Upper lobe of left lung (tissue), 6 donors: ENCODE results near the gene S100A7. TPM values are rescaled to one million over a fixed set of nuclear protein-coding genes. Genes with fewer than 3 reads are reported as not detected.

Experiments
- ATAC-seq, 2 donors: fragments of 200-7000 bp; cut with Tn5 transposase; one replicate each; pipeline ENCODE4 v1.9.1; 2022; ENCODE audit warnings: mild to moderate bottlenecking in 2 of 2, moderate library complexity in 2 of 2; ENCODE audit not compliant: low FRiP score in 2 of 2
- DNase-seq, 2 donors: peaks; one replicate each; pipeline ENCODE4 v3.0.0-alpha.2; 2019 to 2020
- H3K27ac ChIP-seq, 4 donors: fragments of 200-600 bp; sonication (generic); one replicate each; pipeline ENCODE4 v1.5.1; 2016 to 2019
- H3K27me3 ChIP-seq, 4 donors: fragments of 200-600 bp; sonication (generic); one replicate each; pipeline ENCODE4 v1.5.1; 2017 to 2019
- H3K36me3 ChIP-seq, 4 donors: fragments of 200-600 bp; sonication (generic); one replicate each; pipeline ENCODE4 v1.5.1; 2016 to 2019
- H3K4me1 ChIP-seq, 4 donors: fragments of 200-600 bp; sonication (generic); one replicate each; pipeline ENCODE4 v1.5.1; 2018 to 2019
- H3K4me3 ChIP-seq, 4 donors: fragments of 200-600 bp; sonication (generic); one replicate each; pipeline ENCODE4 v1.5.1; 2017 to 2019; ENCODE audit warnings: mild to moderate bottlenecking in 2 of 4, moderate library complexity in 1 of 4
- H3K9me3 ChIP-seq, 4 donors: fragments of 200-600 bp; sonication (generic); one replicate each; pipeline ENCODE4 v1.5.1; 2018 to 2019
- CTCF ChIP-seq, 6 experiments: fragments of 450-650 bp in 4 of 6; fragments of 200-600 bp in 2 of 6; sonication (generic) in 2 of 6; IDR thresholded peaks; one replicate each; pipeline ENCODE4 v1.5.1; 2016 to 2019; ENCODE audit warnings: antibody characterized with exemption in 6 of 6
- EP300 ChIP-seq, 4 donors: sonication (generic); formaldehyde crosslinking; IDR thresholded peaks; one replicate each; pipeline ENCODE4 v1.5.1; 2017; ENCODE audit warnings: antibody characterized with exemption in 4 of 4, control low read depth in 2 of 4
- POLR2A ChIP-seq, 4 donors: fragments of 450-650 bp; IDR thresholded peaks; one replicate each; pipeline ENCODE4 v1.5.1; 2016 to 2017; ENCODE audit warnings: antibody characterized with exemption in 4 of 4, mild to moderate bottlenecking in 2 of 4
- POLR2AphosphoS5 ChIP-seq, 2 donors: sonication (generic); formaldehyde crosslinking; IDR thresholded peaks; one replicate each; pipeline ENCODE4 v1.5.1; 2017; ENCODE audit warnings: antibody characterized with exemption in 2 of 2
- WGBS, 2 donors: methylation state at CpG; one replicate each; pipeline ENCODE4 v1.1.5; 2017 to 2018; 5-methylcytosine and 5-hydroxymethylcytosine counted together
- total RNA-seq, 6 donors: library from RNA; depleted of rRNA in 4 of 6; stranded (reverse); fragments of >200 nt in 4 of 6; gene quantifications; one replicate each; pipeline versions ENCODE4 v1.1.0 to v1.2.1, GENCODE V29; 2016 to 2021
- donor health status: DM: no; HTN: no; CAD: no; lungs with moderate emphysema.
- donor health status: DM: no; HTN: yes; CAD: no; lungs with severe emphysema.

S100A7 gene
- total RNA-seq, 6 donors from 2014 or later = not detected

GRCh38 chr1:153506831-153507413 lies 46.5 kb upstream of the S100A7 start:
- DNase-seq = peak; percentile 33 to 57
- no peak overlapping the region for H3K4me3 ChIP-seq
- TF ChIP-seq POLR2AphosphoS5 (IDR thresholded peaks at IDR 0.05) (peak; percentile 77 to 84), EP300 (IDR thresholded peaks at IDR 0.05) (peak in 1 of 4 donors; percentile 6), CTCF (IDR thresholded peaks at IDR 0.05) (no peak)
- H3K36me3 ChIP-seq = no peaks in the 10 kb centered on the region
- WGBS, 2 donors = 58 to 61% methylated on average over 5 to 7 of the region's 7 CpGs
- no peaks in the 10 kb centered on the region for H3K27me3 ChIP-seq
- peak; percentile 76 to 90 for ATAC-seq
- H3K27ac ChIP-seq = peak overlapping the region; percentile 36 to 67 (median 52)
- H3K4me1 ChIP-seq = peaks cover 0 to 8% (median 2%) of the 10 kb centered on the region in 4 donors
- H3K9me3 ChIP-seq = no peaks in the 10 kb centered on the region

GRCh38 chr1:153506386-153506785 lies 45.9 kb upstream of the S100A7 start:
- peak overlapping the region in 1 of 4 donors; percentile 36 for H3K27ac ChIP-seq
- no peaks in the 10 kb centered on the region for H3K36me3 ChIP-seq
- no peak for ATAC-seq
- WGBS, 2 donors = 77 to 92% methylated on average over 5 of the region's 5 CpGs
- no peak overlapping the region for H3K4me3 ChIP-seq
- no peak for DNase-seq
- no peaks in the 10 kb centered on the region for H3K27me3 ChIP-seq
- no peaks in the 10 kb centered on the region for H3K9me3 ChIP-seq
- H3K4me1 ChIP-seq = peaks cover 0 to 8% (median 2%) of the 10 kb centered on the region in 4 donors
- TF ChIP-seq POLR2A (IDR thresholded peaks at IDR 0.05) (no peak), EP300 (IDR thresholded peaks at IDR 0.05) (no peak), POLR2AphosphoS5 (IDR thresholded peaks at IDR 0.05) (no peak), CTCF (IDR thresholded peaks at IDR 0.05) (no peak)

GRCh38 chr1:153505576-153505975 lies 45.1 kb upstream of the S100A7 start:
- no peak for ATAC-seq
- H3K4me3 ChIP-seq = no peak overlapping the region
- DNase-seq = no peak
- peaks cover 0 to under 1% (median 0%) of the 10 kb centered on the region in 4 donors for H3K4me1 ChIP-seq
- no peaks in the 10 kb centered on the region for H3K27me3 ChIP-seq
- no peaks in the 10 kb centered on the region for H3K9me3 ChIP-seq
- TF ChIP-seq CTCF (IDR thresholded peaks at IDR 0.05) = no peak
- TF ChIP-seq EP300 (IDR thresholded peaks at IDR 0.05) = no peak
- no peak for TF ChIP-seq POLR2A (IDR thresholded peaks at IDR 0.05)
- whole genome bisulfite sequencing, 2 donors = 79 to 82% methylated on average over 1 of the region's 1 CpG
- H3K27ac ChIP-seq = no peak overlapping the region
- H3K36me3 ChIP-seq = no peaks in the 10 kb centered on the region

GRCh38 chr1:153503766-153504165 lies 43.3 kb upstream of the S100A7 start:
- Histone ChIP-seq H3K27ac (no peak overlapping the region), H3K9me3 (no peaks in the 10 kb centered on the region), H3K4me3 (no peak overlapping the region), H3K27me3 (no peaks in the 10 kb centered on the region), H3K36me3 (no peaks in the 10 kb centered on the region), H3K4me1 (no peaks in the 10 kb centered on the region)
- DNase-seq (no peak), ATAC-seq (no peak)
- TF ChIP-seq CTCF (IDR thresholded peaks at IDR 0.05) (no peak), EP300 (IDR thresholded peaks at IDR 0.05) (no peak), POLR2A (IDR thresholded peaks at IDR 0.05) (no peak), POLR2AphosphoS5 (IDR thresholded peaks at IDR 0.05) (no peak)
- WGBS, 2 donors = 87 to 92% methylated on average over 3 of the region's 3 CpGs

GRCh38 chr1:153498746-153499145 lies 38.3 kb upstream of the S100A7 start:
- Histone ChIP-seq H3K27me3 (no peaks in the 10 kb centered on the region), H3K4me3 (no peak overlapping the region), H3K9me3 (no peaks in the 10 kb centered on the region), H3K4me1 (peaks cover 0 to 6% (median 0%) of the 10 kb centered on the region in 4 donors), H3K27ac (no peak overlapping the region), H3K36me3 (no peaks in the 10 kb centered on the region)
- 9 to 12% methylated on average over 2 of the region's 2 CpGs for WGBS, 2 donors
- DNase-seq (no peak), ATAC-seq (no peak)
- TF ChIP-seq EP300 (IDR thresholded peaks at IDR 0.05) (no peak), POLR2A (IDR thresholded peaks at IDR 0.05) (no peak), CTCF (IDR thresholded peaks at IDR 0.05) (no peak), POLR2AphosphoS5 (IDR thresholded peaks at IDR 0.05) (no peak)
